HEK293 (cell line): ENCODE measurements around the gene DLG2.

Experiments used
- CTCF ChIA-PET: fragments of 350-600 bp; formaldehyde crosslinking; extraction: SDS; loops from one replicate; lab custom pipeline; 2021; ENCODE audit warnings: antibody characterized with exemption; lab: Yijun Ruan, JAX
- POLR2A ChIA-PET: fragments of 300-600 bp; formaldehyde crosslinking; extraction: SDS; loops from one replicate; lab custom pipeline; 2020; ENCODE audit warnings: antibody characterized with exemption, inconsistent platforms; lab: Yijun Ruan, JAX
- H3K27ac ChIP-seq: fragments of 200-500 bp; sonication (Bioruptor generic); 2 replicates; pipeline ENCODE4 v1.5.1; 2014; ENCODE audit warnings: low read depth, low read length, control low read depth, inconsistent platforms; ENCODE audit errors: extremely low read depth
- H3K36me3 ChIP-seq, 2 experiments: fragments of 200-500 bp in 1 of 2; sonication (Bioruptor generic) in 1 of 2; 1 replicate in 1 of 2; 2 replicates in 1 of 2; pipeline ENCODE4 v1.5.1; 2014 to 2017; ENCODE audit warnings: inconsistent platforms in 2 of 2, low read length in 2 of 2; ENCODE audit not compliant: control insufficient read depth in 2 of 2, insufficient read depth in 1 of 2
- H3K4me1 ChIP-seq: fragments of 200-500 bp; sonication (Bioruptor generic); 2 replicates; pipeline ENCODE4 v1.5.1; 2014; ENCODE audit warnings: mild to moderate bottlenecking, low read length, inconsistent platforms; ENCODE audit not compliant: control insufficient read depth, insufficient read depth
- H3K4me3 ChIP-seq: 2 replicates; pipeline ENCODE4 v1.5.1; 2011; ENCODE audit warnings: low read depth, mild to moderate bottlenecking, control low read depth, low read length, moderate library complexity
- H3K9me3 ChIP-seq: fragments of 200-500 bp; sonication (Bioruptor generic); 2 replicates; pipeline ENCODE4 v1.5.1; 2014; ENCODE audit warnings: low read depth, low read length, inconsistent platforms; ENCODE audit not compliant: control insufficient read depth, insufficient read depth
- MEIS1 ChIP-seq: sonication (generic); formaldehyde crosslinking; IDR thresholded peaks from 2 replicates; pipeline ENCODE4 v1.8.1; 2022; ENCODE audit warnings: missing genetic modification reagents, mild to moderate bottlenecking, borderline replicate concordance
- SCRT2 ChIP-seq: fragments of 450-650 bp; formaldehyde crosslinking; IDR thresholded peaks from 2 replicates; pipeline ENCODE4 v1.5.1; 2016; ENCODE audit warnings: missing biosample characterization, missing genetic modification characterization
- SETDB1 ChIP-seq: IDR thresholded peaks from one replicate; pipeline ENCODE4 v1.6.1; 2017; ENCODE audit warnings: mild to moderate bottlenecking, low read length, moderate library complexity, mixed read lengths; ENCODE audit not compliant: insufficient read length
- TRIM28 ChIP-seq: IDR thresholded peaks from 2 replicates; pipeline ENCODE4 v1.6.1; 2011; ENCODE audit warnings: low read length, control low read depth, borderline replicate concordance
- ZBTB1 ChIP-seq: fragments of 450-650 bp; formaldehyde crosslinking; IDR thresholded peaks from 2 replicates; pipeline ENCODE4 v1.5.1; 2016; ENCODE audit warnings: missing biosample characterization, missing genetic modification characterization
- ZBTB20 ChIP-seq: fragments of 450-650 bp; formaldehyde crosslinking; IDR thresholded peaks from 2 replicates; pipeline ENCODE4 v1.5.1; 2016; ENCODE audit warnings: missing biosample characterization, missing genetic modification characterization
- ZFP41 ChIP-seq: fragments of 450-650 bp; formaldehyde crosslinking; IDR thresholded peaks from 2 replicates; pipeline ENCODE4 v1.5.1; 2016; ENCODE audit warnings: missing biosample characterization, missing genetic modification characterization, borderline replicate concordance
- ZNF155 ChIP-seq: fragments of 450-650 bp; formaldehyde crosslinking; IDR thresholded peaks from 2 replicates; pipeline ENCODE4 v1.5.1; 2016; ENCODE audit warnings: missing biosample characterization, missing genetic modification characterization
- ZNF184 ChIP-seq: fragments of 450-650 bp; IDR thresholded peaks from 2 replicates; pipeline ENCODE4 v1.5.1; 2018; ENCODE audit warnings: missing biosample characterization, mild to moderate bottlenecking, missing genetic modification characterization
- ZNF266 ChIP-seq: fragments of 450-650 bp; formaldehyde crosslinking; IDR thresholded peaks from 2 replicates; pipeline ENCODE4 v1.5.1; 2016; ENCODE audit warnings: missing biosample characterization, missing genetic modification characterization, low read depth
- ZNF48 ChIP-seq: fragments of 450-650 bp; formaldehyde crosslinking; IDR thresholded peaks from 2 replicates; pipeline ENCODE4 v1.5.1; 2016; ENCODE audit warnings: missing biosample characterization, missing genetic modification characterization
- ZNF629 ChIP-seq: fragments of 450-650 bp; formaldehyde crosslinking; IDR thresholded peaks from 2 replicates; pipeline ENCODE4 v1.5.1; 2017; ENCODE audit warnings: missing biosample characterization, missing genetic modification characterization
- ZNF654 ChIP-seq: fragments of 450-650 bp; formaldehyde crosslinking; IDR thresholded peaks from 2 replicates; pipeline ENCODE4 v1.5.1; 2016; ENCODE audit warnings: low read depth, missing biosample characterization, missing genetic modification characterization
- ZNF791 ChIP-seq: fragments of 450-650 bp; formaldehyde crosslinking; IDR thresholded peaks from 2 replicates; pipeline ENCODE4 v1.5.1; 2016; ENCODE audit warnings: missing biosample characterization, missing genetic modification characterization
- ZNF830 ChIP-seq: fragments of 450-650 bp; IDR thresholded peaks from 2 replicates; pipeline ENCODE4 v1.5.0; 2018; ENCODE audit warnings: missing biosample characterization, missing genetic modification characterization, low read depth, mild to moderate bottlenecking, moderate library complexity
- TF ChIP-seq, protein P1 (sequence below): fragments of 450-650 bp; formaldehyde crosslinking; IDR thresholded peaks from 2 replicates; pipeline ENCODE4 v1.5.1; 2017; ENCODE audit warnings: missing biosample characterization, missing genetic modification characterization
- TF ChIP-seq, protein P2 (sequence below): fragments of 450-650 bp; formaldehyde crosslinking; IDR thresholded peaks from 2 replicates; pipeline ENCODE4 v1.5.1; 2016; ENCODE audit warnings: missing biosample characterization, missing genetic modification characterization
- TF ChIP-seq, protein P3 (sequence below): fragments of 450-650 bp; formaldehyde crosslinking; IDR thresholded peaks from 2 replicates; pipeline ENCODE4 v1.5.1; 2016; ENCODE audit warnings: missing biosample characterization, missing genetic modification characterization
- TF ChIP-seq, protein P4 (sequence below): fragments of 450-650 bp; formaldehyde crosslinking; IDR thresholded peaks from 2 replicates; pipeline ENCODE4 v1.5.1; 2016; ENCODE audit warnings: missing biosample characterization, missing genetic modification characterization

The DLG2 gene

DNA sequence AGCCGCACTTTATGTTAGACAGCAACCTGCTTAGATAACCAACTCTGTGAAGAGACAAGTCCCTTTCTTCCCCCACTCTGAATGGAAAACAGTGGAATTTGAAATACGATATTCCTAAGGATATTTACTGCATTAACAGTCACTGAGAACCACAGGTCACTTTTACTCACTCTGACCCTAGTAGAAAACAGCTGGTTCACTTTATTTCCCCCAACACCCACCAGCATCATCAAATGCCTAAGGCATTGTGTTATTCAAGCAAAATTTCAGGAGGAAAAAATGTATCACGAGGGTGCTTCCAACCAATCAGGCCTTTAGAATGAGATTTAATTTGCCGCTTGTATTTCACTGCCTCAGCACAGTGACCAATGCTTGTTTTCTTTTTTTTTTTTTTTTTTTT, 1206.9 kb downstream of the DLG2 start:
- H3K9me3 ChIP-seq, result no peaks in the 10 kb centered on the region
- no peak overlapping the region for H3K4me3 ChIP-seq
- no peak overlapping the region for H3K27ac ChIP-seq
- H3K4me1 ChIP-seq, result no peaks in the 10 kb centered on the region
- TF ChIP-seq ZNF155 (tag by site-specific recombination) (no peak), ZNF266 (tag by site-specific recombination) (no peak), ZBTB20 (tag by site-specific recombination) (no peak), ZFP41 (no peak), SCRT2 (tag by site-specific recombination) (no peak), MEIS1 (CRISPR knock-in tag) (no peak), ZBTB1 (tag by site-specific recombination) (no peak), ZNF48 (tag by site-specific recombination) (no peak), ZNF654 (tag by site-specific recombination) (no peak), TRIM28 (no peak), SETDB1 (no peak), ZNF791 (tag by site-specific recombination) (no peak), ZNF629 (no peak), ZNF184 (tag by site-specific recombination) (no peak)
- TF ChIP-seq, protein P1, sequence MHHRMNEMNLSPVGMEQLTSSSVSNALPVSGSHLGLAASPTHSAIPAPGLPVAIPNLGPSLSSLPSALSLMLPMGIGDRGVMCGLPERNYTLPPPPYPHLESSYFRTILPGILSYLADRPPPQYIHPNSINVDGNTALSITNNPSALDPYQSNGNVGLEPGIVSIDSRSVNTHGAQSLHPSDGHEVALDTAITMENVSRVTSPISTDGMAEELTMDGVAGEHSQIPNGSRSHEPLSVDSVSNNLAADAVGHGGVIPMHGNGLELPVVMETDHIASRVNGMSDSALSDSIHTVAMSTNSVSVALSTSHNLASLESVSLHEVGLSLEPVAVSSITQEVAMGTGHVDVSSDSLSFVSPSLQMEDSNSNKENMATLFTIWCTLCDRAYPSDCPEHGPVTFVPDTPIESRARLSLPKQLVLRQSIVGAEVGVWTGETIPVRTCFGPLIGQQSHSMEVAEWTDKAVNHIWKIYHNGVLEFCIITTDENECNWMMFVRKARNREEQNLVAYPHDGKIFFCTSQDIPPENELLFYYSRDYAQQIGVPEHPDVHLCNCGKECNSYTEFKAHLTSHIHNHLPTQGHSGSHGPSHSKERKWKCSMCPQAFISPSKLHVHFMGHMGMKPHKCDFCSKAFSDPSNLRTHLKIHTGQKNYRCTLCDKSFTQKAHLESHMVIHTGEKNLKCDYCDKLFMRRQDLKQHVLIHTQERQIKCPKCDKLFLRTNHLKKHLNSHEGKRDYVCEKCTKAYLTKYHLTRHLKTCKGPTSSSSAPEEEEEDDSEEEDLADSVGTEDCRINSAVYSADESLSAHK, result no peak
- TF ChIP-seq, protein P2, sequence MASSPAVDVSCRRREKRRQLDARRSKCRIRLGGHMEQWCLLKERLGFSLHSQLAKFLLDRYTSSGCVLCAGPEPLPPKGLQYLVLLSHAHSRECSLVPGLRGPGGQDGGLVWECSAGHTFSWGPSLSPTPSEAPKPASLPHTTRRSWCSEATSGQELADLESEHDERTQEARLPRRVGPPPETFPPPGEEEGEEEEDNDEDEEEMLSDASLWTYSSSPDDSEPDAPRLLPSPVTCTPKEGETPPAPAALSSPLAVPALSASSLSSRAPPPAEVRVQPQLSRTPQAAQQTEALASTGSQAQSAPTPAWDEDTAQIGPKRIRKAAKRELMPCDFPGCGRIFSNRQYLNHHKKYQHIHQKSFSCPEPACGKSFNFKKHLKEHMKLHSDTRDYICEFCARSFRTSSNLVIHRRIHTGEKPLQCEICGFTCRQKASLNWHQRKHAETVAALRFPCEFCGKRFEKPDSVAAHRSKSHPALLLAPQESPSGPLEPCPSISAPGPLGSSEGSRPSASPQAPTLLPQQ, result no peak
- TF ChIP-seq, protein P3, sequence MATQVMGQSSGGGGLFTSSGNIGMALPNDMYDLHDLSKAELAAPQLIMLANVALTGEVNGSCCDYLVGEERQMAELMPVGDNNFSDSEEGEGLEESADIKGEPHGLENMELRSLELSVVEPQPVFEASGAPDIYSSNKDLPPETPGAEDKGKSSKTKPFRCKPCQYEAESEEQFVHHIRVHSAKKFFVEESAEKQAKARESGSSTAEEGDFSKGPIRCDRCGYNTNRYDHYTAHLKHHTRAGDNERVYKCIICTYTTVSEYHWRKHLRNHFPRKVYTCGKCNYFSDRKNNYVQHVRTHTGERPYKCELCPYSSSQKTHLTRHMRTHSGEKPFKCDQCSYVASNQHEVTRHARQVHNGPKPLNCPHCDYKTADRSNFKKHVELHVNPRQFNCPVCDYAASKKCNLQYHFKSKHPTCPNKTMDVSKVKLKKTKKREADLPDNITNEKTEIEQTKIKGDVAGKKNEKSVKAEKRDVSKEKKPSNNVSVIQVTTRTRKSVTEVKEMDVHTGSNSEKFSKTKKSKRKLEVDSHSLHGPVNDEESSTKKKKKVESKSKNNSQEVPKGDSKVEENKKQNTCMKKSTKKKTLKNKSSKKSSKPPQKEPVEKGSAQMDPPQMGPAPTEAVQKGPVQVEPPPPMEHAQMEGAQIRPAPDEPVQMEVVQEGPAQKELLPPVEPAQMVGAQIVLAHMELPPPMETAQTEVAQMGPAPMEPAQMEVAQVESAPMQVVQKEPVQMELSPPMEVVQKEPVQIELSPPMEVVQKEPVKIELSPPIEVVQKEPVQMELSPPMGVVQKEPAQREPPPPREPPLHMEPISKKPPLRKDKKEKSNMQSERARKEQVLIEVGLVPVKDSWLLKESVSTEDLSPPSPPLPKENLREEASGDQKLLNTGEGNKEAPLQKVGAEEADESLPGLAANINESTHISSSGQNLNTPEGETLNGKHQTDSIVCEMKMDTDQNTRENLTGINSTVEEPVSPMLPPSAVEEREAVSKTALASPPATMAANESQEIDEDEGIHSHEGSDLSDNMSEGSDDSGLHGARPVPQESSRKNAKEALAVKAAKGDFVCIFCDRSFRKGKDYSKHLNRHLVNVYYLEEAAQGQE (tag by site-specific recombination), result no peak
- H3K36me3 ChIP-seq, result no peaks in the 10 kb centered on the region
- CTCF ChIA-PET, result no interaction called here
- POLR2A ChIA-PET, result no interaction called here

DNA sequence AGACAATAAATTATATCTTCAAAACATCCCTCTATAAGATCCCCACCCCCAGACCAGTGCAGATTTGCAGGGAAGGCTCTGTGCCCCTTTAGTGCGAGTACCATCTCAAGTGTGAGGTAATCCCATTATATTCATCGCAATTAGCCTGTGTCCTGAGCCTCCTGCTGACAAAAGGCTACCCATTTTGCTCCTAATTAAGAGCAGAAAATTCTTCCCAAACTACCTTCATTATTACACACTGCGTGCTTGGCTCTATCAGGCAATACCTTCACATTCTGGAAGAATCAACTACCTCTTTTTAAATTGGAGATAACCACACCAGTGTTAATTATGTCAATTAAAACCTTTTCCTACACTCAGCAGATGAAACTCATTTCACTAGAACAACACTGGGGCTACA, 1207.5 kb downstream of the DLG2 start:
- TF ChIP-seq ZNF155 (tag by site-specific recombination) (no peak), ZNF830 (tag by site-specific recombination) (no peak)
- TF ChIP-seq, protein P4, sequence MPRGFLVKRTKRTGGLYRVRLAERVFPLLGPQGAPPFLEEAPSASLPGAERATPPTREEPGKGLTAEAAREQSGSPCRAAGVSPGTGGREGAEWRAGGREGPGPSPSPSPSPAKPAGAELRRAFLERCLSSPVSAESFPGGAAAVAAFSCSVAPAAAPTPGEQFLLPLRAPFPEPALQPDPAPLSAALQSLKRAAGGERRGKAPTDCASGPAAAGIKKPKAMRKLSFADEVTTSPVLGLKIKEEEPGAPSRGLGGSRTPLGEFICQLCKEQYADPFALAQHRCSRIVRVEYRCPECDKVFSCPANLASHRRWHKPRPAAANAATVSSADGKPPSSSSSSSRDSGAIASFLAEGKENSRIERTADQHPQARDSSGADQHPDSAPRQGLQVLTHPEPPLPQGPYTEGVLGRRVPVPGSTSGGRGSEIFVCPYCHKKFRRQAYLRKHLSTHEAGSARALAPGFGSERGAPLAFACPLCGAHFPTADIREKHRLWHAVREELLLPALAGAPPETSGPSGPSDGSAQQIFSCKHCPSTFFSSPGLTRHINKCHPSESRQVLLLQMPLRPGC (tag by site-specific recombination), result no peak
- TF ChIP-seq, protein P2, result no peak
- Histone ChIP-seq H3K36me3 (no peaks in the 10 kb centered on the region), H3K4me1 (no peaks in the 10 kb centered on the region), H3K27ac (no peak overlapping the region), H3K4me3 (no peak overlapping the region), H3K9me3 (no peaks in the 10 kb centered on the region)
- ChIA-PET POLR2A (no interaction called here), CTCF (no interaction called here)
